ENCODE results near the gene SYNE4. TPM values are rescaled to one million over a fixed set of nuclear protein-coding genes. Genes with fewer than 3 reads are reported as not detected.

SYNE4 gene
- total RNA-seq, 1 donor: under 0.01 TPM

DNA sequence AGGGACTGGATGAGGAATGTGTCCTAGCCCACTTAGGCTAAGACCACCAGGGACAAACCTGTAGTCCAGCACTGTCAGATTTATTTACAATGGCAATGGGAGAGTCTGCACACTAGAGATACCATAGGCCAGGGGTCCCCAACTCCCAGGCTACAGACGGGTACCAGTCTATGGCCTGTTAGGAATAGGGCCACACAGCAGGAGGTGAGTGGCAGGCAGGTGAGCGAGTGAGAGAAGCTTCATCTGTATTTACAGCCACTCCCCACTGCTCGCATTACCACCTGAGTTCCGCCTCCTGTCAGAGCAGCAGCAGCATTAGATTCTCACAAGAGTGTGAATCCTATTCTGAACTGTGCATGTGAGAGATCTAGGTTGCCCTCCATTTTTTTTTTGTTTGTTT lies 43.0 kb upstream of the SYNE4 start:
- Histone ChIP-seq H3K4me1 (ENCODE audit: insufficient read depth, low read length) (peaks cover 18% of the 10 kb centered on the region), H3K4me3 (ENCODE audit: insufficient read depth, low read length) (no peak overlapping the region), H3K27me3 (ENCODE audit: insufficient read depth, low read length) (no peaks in the 10 kb centered on the region), H3K4me2 (ENCODE audit: insufficient read depth, low read length) (no peak overlapping the region), H2AFZ (ENCODE audit: low read length) (no peak overlapping the region), H3K9me3 (ENCODE audit: low read depth, low read length) (no peaks in the 10 kb centered on the region), H3K36me3 (ENCODE audit: insufficient read depth, low read length) (no peaks in the 10 kb centered on the region), H3K27ac (ENCODE audit: low read depth, low read length) (no peak overlapping the region), H3K79me2 (ENCODE audit: insufficient read depth, low read length) (peaks cover 20% of the 10 kb centered on the region), H4K20me1 (ENCODE audit: insufficient read depth, low read length) (no peaks in the 10 kb centered on the region)
- TF ChIP-seq, protein P1, sequence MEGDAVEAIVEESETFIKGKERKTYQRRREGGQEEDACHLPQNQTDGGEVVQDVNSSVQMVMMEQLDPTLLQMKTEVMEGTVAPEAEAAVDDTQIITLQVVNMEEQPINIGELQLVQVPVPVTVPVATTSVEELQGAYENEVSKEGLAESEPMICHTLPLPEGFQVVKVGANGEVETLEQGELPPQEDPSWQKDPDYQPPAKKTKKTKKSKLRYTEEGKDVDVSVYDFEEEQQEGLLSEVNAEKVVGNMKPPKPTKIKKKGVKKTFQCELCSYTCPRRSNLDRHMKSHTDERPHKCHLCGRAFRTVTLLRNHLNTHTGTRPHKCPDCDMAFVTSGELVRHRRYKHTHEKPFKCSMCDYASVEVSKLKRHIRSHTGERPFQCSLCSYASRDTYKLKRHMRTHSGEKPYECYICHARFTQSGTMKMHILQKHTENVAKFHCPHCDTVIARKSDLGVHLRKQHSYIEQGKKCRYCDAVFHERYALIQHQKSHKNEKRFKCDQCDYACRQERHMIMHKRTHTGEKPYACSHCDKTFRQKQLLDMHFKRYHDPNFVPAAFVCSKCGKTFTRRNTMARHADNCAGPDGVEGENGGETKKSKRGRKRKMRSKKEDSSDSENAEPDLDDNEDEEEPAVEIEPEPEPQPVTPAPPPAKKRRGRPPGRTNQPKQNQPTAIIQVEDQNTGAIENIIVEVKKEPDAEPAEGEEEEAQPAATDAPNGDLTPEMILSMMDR (IDR thresholded peaks at IDR 0.05; ENCODE audit: extremely low read depth, low read depth, low read length): no peak
- DNase-seq (ENCODE audit: insufficient read length, low spot score, missing footprints): no peak

- TF ChIP-seq, protein P1 (IDR thresholded peaks at IDR 0.05; ENCODE audit: extremely low read depth, low read depth, low read length): peak; percentile 9
- H3K36me3 ChIP-seq (ENCODE audit: insufficient read depth, low read length): no peaks in the 10 kb centered on the region
- no peak overlapping the region for H3K4me3 ChIP-seq (ENCODE audit: insufficient read depth, low read length)
- no peak overlapping the region for H3K4me2 ChIP-seq (ENCODE audit: insufficient read depth, low read length)
- H4K20me1 ChIP-seq (ENCODE audit: insufficient read depth, low read length): no peaks in the 10 kb centered on the region
- no peaks in the 10 kb centered on the region for H3K27me3 ChIP-seq (ENCODE audit: insufficient read depth, low read length)
- H3K27ac ChIP-seq (ENCODE audit: low read depth, low read length): no peak overlapping the region
- peaks cover 16% of the 10 kb centered on the region for H3K4me1 ChIP-seq (ENCODE audit: insufficient read depth, low read length)
- no peaks in the 10 kb centered on the region for H3K9me3 ChIP-seq (ENCODE audit: low read depth, low read length)
- DNase-seq (ENCODE audit: insufficient read length, low spot score, missing footprints): no peak
- no peak overlapping the region for H2AFZ ChIP-seq (ENCODE audit: low read length)
- H3K79me2 ChIP-seq (ENCODE audit: insufficient read depth, low read length): peaks cover 16% of the 10 kb centered on the region
These were observed 42.6 kb upstream of the SYNE4 start for GRCh38 chr19:36051236-36051635.

DNA sequence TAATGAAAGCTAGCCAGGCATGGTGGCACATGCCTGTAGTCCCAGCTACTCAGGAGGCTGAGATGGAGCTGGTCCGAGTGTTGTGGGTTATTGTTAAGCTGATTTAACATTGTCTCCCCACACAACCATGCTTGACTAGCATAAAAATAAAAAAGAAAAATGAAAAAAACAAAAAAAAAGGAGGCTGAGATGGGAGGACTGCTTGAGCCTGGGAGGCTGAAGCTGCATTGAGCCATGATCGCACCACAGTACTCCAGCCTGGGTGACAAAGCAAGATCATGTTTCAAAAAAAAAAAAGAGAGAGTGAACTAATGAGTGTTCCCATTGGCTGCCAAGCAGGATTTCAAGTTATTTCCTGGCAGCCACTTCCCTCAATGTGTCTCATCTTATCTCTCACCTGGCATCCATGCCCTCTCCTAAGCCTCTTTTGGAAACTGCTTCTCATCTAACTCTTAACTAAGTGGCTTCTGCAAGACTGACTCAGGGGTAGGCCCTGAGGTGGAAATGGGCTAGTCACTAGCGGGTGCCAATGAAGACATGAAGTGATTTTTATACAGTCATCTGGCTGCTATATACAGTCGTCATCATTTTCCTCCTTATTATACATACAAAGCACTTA lies 40.6 kb upstream of the SYNE4 start:
- no peak overlapping the region for H3K4me3 ChIP-seq (ENCODE audit: insufficient read depth, low read length)
- DNase-seq (ENCODE audit: insufficient read length, low spot score, missing footprints): no peak
- H3K27ac ChIP-seq (ENCODE audit: low read depth, low read length): no peak overlapping the region
- TF ChIP-seq, protein P1 (IDR thresholded peaks at IDR 0.05; ENCODE audit: extremely low read depth, low read depth, low read length): no peak
- H3K9me3 ChIP-seq (ENCODE audit: low read depth, low read length): no peaks in the 10 kb centered on the region
- no peak overlapping the region for H2AFZ ChIP-seq (ENCODE audit: low read length)
- peaks cover 6% of the 10 kb centered on the region for H3K4me1 ChIP-seq (ENCODE audit: insufficient read depth, low read length)
- H3K79me2 ChIP-seq (ENCODE audit: insufficient read depth, low read length): peaks cover 4% of the 10 kb centered on the region
- no peaks in the 10 kb centered on the region for H4K20me1 ChIP-seq (ENCODE audit: insufficient read depth, low read length)
- H3K27me3 ChIP-seq (ENCODE audit: insufficient read depth, low read length): no peaks in the 10 kb centered on the region
- H3K36me3 ChIP-seq (ENCODE audit: insufficient read depth, low read length): no peaks in the 10 kb centered on the region
- H3K4me2 ChIP-seq (ENCODE audit: insufficient read depth, low read length): no peak overlapping the region

DNA sequence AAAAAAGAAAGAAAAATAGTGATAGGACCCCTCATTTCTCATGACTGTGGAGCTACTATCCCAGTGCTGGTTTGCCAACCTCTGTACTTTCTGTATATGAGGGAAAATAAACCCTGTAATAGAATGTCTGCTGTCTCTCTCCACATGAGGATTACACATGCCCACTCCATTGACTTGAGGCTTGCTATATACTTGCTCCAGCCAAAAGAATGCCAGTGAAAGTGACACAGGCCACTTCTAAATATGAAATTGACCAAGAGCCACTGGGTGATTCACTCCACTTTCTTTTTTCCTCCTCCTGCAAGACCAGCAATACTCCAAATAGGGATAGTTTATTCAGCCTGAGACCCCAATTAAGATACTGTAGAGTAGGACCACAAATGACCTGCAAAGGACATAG lies 39.2 kb upstream of the SYNE4 start:
- H3K36me3 ChIP-seq (ENCODE audit: insufficient read depth, low read length): no peaks in the 10 kb centered on the region
- H3K4me2 ChIP-seq (ENCODE audit: insufficient read depth, low read length): no peak overlapping the region
- no peaks in the 10 kb centered on the region for H3K9me3 ChIP-seq (ENCODE audit: low read depth, low read length)
- H3K79me2 ChIP-seq (ENCODE audit: insufficient read depth, low read length): peaks cover 3% of the 10 kb centered on the region
- peaks cover 4% of the 10 kb centered on the region for H3K4me1 ChIP-seq (ENCODE audit: insufficient read depth, low read length)
- H2AFZ ChIP-seq (ENCODE audit: low read length): no peak overlapping the region
- H3K4me3 ChIP-seq (ENCODE audit: insufficient read depth, low read length): no peak overlapping the region
- H3K27ac ChIP-seq (ENCODE audit: low read depth, low read length): no peak overlapping the region
- TF ChIP-seq, protein P1 (IDR thresholded peaks at IDR 0.05; ENCODE audit: extremely low read depth, low read depth, low read length): no peak
- DNase-seq (ENCODE audit: insufficient read length, low spot score, missing footprints): no peak
- H3K27me3 ChIP-seq (ENCODE audit: insufficient read depth, low read length): no peaks in the 10 kb centered on the region
- H4K20me1 ChIP-seq (ENCODE audit: insufficient read depth, low read length): no peaks in the 10 kb centered on the region
